GM18507 (cell line): ENCODE measurements around the gene TALDO1.
A peak's percentile ranks its signal among the peaks of the same experiment; 100 is the strongest.

Experiments used
- DNase-seq: peaks from one replicate; pipeline ENCODE4 v3.0.0; 2011; ENCODE audit warnings: low read depth; ENCODE audit not compliant: insufficient read length; ENCODE audit errors: extremely low spot score
- FAIRE-seq: peaks from 2 replicates; lab custom pipeline; 2011; peaks lifted over from hg19 to GRCh38; lab: Jason Lieb, UNC

Gene TALDO1

DNA sequence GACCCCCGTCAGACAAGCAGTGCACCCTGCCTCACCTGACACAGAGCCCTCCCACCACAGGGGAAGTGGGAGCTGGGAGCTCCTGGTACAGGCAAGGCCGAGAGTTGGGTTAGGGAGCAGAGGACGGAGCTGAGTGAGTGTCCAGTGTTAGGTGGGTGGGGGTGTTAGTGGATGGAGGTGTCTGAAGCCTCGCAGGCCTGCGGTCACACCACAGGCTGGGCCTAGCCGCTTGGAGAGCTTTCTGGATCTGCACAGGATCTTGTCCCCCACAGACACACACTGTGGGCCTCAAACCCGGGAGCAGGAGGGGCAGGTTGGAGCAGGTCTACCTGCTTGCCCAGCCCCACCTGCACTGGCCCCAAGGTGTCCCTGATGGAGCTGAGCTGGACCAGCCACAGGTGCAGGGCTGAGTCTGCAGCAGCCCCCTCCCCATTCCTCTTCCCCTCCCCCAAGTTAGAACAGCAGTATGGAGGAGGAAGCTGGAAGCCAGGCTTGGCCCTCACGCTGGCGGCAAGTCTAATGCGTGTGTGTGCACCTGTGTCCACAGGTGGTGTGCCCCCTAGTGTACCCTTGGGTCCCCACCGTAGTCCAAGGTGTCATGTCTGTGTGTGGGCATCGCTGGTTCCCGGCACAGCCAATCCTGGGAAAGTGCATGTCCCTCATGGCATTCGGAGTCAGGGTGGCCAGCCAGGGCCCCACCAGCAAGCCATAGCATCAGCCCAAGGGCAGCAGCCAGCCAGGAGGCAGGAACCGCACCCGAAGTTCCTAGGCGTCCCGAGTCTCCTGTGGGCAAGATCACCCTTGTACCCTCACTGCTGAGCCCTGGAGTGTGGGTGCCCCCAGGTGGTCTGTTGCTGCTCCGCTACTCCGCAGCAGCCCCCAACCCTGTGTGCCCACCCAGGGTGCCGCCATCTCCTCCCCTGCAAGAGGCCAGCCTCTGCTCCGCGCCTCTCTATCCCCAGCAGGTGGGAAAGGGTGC is 32.0 kb downstream of the TALDO1 start:
- FAIRE-seq (no peak), DNase-seq (no peak)

DNA sequence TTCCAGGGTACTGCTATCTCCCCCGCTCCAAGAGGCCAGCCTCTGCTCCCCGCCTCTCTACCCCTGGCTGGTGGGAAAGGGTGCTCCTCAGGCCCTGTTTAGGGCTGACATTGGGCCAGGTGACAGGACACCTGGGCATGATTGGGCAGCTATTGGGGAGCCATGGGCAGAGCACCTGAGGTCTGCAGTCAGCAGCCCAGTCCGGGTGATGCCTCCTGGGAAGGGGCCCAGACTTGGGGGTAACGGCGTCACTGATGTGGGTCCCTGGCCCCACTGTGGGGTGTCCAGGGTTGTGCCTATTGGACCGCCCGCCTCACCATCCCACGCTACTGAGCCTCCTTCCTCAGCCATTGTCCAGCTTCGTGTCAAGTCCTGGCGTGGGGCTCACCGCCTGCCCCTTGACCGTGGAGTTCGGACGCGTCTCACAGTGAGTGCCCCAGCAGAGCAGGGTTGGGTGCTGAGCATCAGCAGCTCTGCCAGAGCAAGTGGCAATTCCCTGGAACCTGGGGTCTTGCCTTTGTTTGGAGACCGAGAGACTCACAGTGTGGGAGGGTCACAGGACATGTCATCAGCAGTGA is 32.8 kb downstream of the TALDO1 start:
- FAIRE-seq: no peak
- no peak for DNase-seq

DNA sequence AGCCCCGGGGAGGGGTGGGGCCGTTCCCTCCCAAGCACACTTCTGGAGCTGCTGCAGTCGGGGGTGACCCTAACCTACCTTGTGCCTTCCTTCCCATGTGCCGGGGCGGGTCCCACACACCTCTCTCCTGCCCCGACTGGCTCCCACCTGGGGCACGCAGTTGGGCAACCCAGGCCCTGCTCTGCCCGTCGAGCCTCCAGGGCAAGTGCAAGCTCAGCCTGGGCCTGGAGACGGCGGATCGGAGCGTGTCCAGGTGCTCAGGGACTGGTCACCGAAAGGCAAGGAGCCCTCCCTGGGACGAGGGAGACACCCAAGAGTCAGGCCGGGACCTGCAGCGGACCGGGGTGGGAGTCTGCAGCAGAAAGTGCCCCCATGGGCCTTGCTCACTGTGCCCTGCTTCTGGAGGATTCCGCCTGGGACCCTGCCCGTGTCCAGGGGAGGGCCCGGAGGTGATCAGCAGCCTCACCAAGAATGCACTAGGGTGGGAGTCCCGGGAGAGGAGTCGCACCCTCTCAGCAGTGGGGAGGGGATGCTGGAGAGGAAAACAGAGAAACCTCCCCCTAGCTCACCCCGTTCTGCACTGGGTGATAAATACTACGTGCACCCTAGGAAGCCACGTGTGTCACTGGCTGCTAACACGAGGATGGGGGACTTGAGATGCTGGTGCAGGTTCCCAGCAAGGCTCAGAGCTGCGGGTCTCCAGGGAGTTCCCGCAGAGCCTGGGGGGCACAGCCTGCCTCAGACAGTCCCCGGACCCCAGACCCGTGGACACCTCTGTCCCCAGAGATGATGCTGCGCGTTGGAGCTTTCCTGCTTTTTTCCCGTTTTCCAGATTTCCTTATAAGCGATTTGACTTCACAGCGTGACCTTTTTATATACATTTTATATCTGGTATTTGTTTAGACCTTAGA is 35.3 kb downstream of the TALDO1 start:
- FAIRE-seq (no peak), DNase-seq (no peak)

DNA sequence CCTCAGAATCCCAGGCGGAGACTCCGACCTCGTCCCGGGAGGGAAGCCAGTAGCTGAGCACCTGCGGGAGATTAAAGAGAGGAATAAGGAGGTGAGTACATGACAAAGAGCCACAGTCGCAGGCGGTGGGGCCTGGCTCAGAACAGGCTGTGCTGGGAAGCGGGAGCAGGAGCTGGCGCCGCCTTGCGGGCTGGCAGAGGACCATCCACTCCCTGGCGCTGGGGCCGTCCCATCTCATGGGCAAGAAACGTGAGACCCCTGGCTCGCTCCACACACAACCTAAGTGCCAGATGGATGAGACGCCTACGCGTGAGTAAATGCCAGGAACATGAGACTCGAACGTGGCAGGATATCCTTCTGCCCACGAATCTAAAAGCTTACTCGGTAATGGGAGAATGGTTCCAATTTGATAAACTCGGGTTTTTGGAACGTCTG is 36.3 kb downstream of the TALDO1 start:
- DNase-seq: no peak
- FAIRE-seq: no peak

DNA sequence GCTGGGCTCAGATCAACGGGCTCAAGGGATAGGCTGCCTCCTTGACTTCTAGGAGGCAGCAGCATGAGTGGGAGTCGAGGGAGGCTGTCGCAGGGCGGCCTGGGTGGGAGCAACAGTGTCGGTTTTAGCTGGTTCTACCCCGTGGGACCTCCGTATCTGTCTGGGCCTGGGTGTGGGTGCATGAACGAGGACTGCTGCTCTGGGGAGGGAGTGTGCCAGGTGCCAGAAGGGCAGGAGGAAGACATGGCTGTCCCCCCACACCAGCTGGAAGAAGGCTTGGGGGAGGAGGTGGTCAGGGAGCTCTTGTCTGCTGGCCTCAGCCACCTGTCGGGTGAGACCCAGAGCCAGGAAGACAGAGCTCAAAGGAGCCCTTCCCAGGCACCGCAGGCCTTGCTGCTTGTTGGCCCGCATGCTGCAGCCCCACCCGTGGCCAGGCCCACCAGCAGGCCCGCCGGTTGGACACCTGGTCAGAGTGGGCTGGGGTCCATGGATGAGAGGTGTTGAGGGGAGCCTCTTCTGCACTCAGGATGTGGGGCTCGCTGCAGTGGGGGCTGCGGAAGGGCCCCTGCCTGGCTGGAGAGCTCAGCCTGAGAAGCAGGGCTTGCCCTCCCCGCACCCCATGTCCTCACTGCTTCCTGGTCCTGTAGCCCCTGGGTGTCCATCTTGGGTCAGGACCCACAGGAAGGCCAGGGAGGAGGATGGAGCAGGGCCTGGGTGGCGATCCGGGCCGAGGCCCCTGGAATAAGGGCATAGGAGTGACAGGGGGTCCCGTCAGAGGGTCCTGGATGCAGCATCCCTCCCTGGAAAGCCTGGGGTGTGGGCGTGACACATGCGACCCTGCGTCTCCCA is 39.2 kb downstream of the TALDO1 start:
- DNase-seq (no peak), FAIRE-seq (no peak)

DNA sequence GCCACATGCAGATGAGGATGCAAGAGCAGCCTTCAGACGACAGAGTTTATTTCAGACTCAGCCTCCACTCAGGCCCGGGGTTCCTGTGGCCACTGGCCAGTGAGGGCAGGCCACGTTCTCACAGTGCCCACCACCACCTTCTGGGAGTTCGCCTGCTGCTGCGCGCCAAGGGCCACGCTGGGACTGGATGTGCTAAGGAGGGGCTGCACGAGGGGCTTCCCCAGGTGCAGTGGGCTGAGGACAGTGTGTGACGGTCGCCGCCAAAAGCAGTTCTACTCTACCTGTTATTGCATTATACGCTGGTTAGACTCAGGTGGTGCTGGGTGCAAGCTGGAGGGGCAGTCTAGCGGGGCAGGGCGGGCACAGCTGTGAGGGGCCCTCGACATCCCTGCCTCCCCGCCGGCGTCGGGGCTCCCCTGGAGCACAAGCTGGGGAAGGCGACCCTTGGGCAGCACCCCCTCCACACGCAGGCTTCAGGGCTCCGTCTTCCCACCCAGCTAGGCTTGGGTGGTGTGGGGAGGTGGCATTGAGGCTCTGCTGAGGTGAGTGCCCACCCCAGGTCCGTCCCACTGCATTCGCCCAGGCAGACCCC is 39.9 kb downstream of the TALDO1 start:
- DNase-seq (no peak), FAIRE-seq (no peak)

DNA sequence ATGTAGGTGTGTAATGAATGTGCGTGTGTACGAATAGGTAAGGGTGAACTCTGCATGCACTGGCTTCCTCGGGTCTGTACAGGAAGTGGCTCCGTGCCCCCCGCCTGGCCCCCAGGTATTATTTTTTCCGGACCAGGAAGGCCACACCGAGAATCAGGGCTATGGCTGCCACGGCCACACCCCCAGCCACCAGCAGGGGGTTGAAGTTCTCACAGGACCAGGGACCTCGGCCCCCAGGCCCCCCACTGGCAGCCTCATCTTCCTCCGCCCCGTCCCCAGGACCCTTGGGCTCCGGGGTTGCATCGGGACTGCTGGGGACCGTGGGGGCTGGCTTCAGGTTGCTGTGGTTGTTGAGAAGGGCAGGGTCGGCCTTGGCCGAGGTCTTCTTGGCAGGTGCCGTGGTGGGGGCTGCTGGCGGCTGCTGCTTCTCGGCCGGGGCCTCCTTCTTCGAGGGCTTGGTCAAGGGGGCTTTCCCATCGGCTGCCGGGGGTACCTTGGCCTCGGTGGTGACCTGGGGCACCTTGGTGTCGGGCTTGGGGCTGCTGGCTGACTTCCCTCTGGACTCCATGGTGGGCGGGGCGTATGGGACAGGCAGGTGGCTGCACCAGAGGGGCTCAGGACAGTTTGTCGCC is 40.9 kb downstream of the TALDO1 start:
- no peak for DNase-seq
- FAIRE-seq: no peak

DNA sequence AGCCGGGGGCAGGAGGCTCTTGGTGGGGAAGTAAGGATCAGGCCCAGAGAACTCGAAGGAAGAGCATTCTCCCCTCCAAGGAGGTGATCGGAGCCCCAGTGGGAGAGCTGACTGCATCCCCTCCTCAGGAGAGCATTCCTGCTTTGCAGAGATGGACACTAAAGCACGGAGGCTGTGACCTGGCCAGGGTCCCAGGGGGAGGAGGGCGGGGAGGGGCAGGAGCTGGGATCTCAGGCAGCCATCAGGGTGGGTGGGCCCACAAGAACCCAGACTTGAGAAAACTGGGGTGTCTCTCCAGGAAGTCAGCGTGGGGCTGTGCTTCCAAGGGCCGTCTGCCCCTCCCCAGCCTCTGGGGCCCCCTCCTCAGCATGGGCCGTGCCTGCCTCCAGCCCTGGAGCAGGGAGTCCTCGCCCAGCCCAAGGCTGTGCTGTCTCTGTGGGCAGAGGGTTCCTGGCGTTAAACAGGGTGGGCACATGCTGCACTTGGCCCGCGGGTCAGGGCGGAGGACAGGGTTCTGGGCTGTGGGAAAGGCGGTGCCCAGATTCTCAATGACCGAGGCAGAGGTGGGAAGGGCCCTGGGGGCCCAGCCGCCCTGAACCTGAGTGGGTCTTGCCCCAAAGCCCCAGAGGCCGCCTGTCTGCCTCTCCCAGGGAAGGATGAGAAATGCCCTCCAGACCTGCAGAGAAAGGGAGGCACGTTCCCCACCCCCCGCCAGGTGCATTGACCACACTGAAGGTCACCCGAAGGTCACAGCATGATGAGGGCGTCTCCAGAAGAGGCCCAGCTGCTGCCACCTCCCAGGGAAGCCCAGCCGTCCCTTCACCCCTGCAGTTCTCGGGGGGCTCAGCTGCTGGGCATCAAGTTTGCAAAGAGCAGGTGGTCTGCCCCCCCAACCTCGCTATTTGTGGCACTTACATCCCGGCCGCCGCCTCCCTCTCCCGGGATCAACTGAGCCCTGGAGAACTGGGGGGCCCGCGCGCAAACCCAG is 42.0 kb downstream of the TALDO1 start:
- peak; percentile 45 for FAIRE-seq

DNA sequence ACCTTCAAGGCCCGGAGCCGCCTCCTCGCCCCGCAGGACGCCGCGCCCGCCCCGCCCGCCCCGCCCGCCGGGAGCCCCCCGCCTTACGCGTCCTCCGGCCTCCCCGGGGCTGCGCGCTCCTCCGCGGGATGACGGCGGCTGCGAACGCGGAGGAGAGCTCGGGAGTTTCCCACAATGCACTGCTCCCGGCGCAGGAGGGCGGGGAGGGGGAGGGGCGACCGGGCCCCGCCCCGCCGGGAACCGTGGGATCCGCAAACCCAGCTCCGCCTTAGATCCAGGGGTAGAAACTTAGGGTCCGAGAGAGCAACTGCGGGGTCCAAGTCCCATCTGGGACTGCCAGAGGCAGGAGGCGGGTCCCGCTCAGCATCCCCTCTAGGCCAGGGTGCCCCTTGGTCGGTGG is 42.7 kb downstream of the TALDO1 start, which contains the start of gene CEND1:
Gene CEND1, minus strand, starts transcription at position 148 of the 400 bp plus-strand sequence. CDS start 1,514 bp downstream, outside the sequence.
- FAIRE-seq (no peak), DNase-seq (peak; percentile 57)

More for the DNA sequence above, 42.0 kb downstream of the TALDO1 start:
- no peak for DNase-seq

DNA sequence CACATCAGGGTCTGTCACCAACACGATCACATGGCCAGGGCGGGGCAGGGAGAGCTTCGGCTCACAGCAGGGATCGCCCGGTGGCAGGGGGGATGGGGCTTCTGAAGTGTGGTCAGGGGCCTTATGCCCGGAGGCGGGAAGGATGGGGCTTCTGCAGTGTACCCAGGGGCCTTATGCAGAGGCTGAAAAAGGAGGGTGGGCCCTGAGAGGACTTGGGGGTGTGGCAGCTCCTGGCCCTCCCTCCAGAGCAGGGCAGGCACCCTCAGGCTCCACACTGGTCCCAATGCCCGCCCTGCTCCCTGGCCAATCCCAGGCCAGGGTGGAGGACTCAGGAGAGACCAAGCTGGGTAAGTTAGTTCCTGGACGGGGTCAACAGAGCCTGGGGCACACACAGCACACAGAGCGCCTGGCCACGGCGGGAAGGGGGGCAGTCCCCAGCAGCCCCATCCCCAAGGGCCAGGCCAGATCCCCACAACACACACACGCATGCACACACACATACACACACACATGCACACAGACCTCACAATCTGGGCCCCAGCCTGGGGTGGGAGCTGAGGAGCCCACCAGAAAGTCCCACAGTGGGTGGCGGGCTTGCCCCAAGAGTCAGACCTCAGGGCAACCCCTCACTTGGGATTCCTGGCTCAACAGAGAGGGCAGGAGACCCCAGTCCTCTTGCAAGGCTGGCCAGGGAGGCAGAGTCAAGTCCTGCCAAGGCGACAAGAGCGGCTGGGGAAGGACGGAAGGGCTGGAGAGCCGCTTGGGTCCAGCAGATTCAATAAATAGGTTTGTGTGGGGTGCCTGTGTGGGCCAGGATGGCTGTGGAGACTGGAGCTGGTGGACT is 43.7 kb downstream of the TALDO1 start:
- no peak for DNase-seq
- no peak for FAIRE-seq

DNA sequence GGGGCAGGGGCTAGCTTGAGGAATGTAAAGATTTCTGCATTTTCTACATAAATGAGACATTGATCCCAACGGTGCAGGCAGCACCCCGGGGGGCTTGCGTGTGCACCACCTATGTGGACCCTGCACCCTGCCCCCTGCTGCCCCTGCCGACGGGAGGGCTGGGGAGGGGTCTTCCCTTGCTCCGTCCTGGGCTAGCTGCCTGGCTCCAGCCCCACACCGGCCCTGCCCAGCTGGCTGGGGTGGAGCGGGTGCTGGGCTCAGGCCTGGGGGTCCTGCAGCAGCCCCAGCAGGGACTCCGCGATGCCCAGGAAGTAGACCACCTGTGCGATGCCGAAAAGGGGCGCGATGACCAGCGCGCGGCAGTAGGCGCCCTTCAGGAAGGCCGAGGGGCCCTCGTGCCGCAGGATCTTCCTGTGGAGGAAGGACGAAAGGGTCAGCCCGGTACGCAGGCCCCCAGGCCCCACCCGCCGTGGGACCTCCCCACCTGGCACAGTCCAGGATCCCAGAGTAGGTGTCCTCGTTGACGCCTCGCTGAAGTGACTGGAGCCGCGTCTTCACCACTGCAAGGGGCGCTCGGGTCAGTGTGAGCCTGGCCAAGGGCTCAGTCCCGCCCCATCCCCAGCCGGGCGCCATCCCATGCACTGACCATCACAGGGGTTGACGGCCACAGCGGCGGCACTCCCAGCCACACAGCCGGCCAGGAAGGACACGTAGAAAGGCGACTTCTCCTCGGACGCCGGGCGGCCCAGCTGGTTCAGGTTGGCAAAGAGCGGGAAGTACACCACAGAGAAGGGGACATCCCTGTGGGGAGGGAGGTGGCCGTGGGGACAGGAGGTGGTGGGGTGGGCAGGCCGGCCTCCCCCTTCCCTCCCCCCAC is 44.6 kb downstream of the TALDO1 start:
- DNase-seq (no peak), FAIRE-seq (no peak)

DNA sequence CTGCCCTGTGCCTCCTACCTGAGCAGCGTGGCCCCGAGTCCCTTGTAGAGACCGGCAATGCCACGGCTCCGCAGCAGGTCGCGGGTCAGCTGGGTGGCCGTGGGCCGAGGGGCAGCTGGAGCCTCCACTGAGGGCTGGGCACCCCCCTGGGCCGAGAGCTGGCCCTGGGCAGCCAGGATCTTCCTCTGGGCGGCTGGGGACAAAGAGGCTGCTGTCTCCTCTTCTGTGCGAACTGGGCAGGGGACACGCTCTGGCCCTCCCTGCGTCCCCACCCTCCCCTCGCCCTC is 45.2 kb downstream of the TALDO1 start:
- no peak for DNase-seq
- no peak for FAIRE-seq

DNA sequence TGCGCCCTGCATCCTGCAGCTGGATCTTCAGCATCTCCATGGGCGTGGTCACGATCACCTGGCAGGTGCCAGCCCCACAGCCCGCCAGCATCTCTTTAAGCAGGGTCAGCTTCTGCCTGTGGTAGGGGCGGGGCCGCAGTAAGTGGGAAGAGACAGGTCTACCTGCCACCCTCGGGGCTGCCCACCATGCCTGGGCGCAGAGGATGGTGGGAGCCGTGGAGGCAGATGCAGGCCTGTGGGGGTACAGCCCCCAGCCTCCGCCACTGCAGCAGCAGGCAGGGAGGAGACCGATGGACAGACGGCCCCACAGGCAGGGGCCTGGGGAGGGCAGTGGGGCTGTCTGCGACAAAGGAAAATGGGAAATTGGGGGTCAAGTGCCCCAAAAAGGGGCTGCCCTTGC is 45.6 kb downstream of the TALDO1 start:
- FAIRE-seq (no peak), DNase-seq (no peak)

DNA sequence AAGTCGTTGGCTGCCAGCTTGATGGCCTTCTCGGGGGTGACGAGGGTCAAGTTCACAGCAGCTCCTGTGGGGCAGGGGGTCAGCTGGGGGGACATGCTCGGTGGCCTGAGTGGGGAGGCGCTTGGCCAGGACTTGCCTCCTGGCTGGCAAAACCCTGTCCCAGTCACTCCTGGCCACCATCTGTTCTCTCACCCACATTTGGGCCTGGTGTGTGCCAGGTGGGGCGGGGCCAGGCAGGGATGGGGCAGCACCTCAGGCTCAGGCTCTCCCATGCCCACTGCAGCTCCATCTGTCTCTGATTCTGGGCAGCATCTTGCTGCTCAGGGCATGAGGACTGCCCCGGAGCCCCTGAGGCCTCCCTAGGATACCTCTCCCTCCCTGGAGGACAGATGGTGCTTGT is 46.3 kb downstream of the TALDO1 start:
- no peak for FAIRE-seq
- DNase-seq: no peak

DNA sequence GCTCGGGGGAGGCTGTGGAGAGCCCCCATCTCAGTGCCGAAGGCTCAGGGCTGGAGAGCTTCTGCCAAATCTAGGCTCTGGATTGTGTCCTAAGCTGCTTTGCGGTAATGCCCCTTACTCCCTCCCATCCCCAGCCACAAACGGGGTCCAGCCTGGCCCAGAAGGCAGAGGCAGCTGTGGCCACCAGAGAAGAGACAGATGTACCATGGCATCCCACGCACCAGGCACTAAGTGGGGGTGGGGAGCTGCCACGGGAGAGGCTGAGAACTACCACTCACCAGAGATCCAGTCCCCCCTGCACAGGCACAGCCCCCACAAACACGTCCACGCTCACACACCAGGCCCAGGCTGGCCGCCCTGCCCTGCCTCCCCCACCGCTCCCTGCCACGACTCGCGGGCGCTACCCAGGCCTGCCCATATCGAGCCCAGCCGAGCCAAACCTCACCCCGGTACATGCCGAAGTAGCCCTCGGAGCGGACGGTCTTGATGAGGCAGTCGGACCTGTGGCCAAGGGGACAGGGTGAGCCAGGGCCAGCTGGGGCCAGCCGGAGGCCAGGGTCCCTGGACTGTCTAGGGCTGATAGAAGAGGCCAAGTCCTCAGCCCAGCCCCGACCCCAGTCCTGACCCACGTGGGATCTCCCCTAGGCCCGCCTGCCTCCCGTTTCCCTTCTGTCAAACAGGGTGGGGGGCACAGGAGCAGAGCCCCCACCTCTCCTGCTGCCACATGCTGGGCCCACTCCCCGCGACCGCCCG is 46.9 kb downstream of the TALDO1 start:
- FAIRE-seq: no peak
- no peak for DNase-seq
